Activated naive CD4-positive, alpha-beta T cell treated with anti-CD3 and anti-CD28 coated beads, Interleukin-2, amount 10 ng/mL, durations not matched to agents 7 days and 5 days (primary cell): ENCODE results near the gene AJUBA.

Experiments used
- CTCF ChIA-PET: fragments of 350-600 bp; sonication (Branson Sonifier 250); formaldehyde crosslinking; loops from one replicate; lab custom pipeline; 2021; ENCODE audit warnings: antibody characterized with exemption; lab: Charles Lee
- DNase-seq: peaks from one replicate; pipeline ENCODE4 v3.0.0-alpha.2; 2020
- H3K27ac Mint-ChIP-seq: one replicate; pipeline ENCODE4 v1.8.0; 2021; ENCODE audit warnings: mild to moderate bottlenecking, moderate library complexity, mixed read lengths
- H3K27me3 Mint-ChIP-seq: one replicate; pipeline ENCODE4 v1.8.0; 2021; ENCODE audit warnings: mild to moderate bottlenecking, mixed read lengths
- H3K36me3 Mint-ChIP-seq: one replicate; pipeline ENCODE4 v1.8.0; 2021; ENCODE audit warnings: mixed read lengths
- H3K4me1 Mint-ChIP-seq: one replicate; pipeline ENCODE4 v1.8.0; 2021; ENCODE audit warnings: mixed read lengths
- H3K4me3 Mint-ChIP-seq: one replicate; pipeline ENCODE4 v1.8.0; 2021; ENCODE audit warnings: mild to moderate bottlenecking, moderate library complexity, mixed read lengths
- H3K9me3 Mint-ChIP-seq: one replicate; pipeline ENCODE4 v1.8.0; 2021; ENCODE audit warnings: mixed read lengths

AJUBA gene

GRCh38 chr14:22929104-22929960 lies 53.0 kb downstream of the AJUBA start, which contains the start of gene PRMT5:
Gene PRMT5, minus strand, starts transcription at chr14:22929376. Its CDS starts 15 bp downstream, at chr14:22929361.
- Mint-ChIP-seq H3K36me3 (peaks cover 20% of the 10 kb centered on the region), H3K27me3 (no peaks in the 10 kb centered on the region), H3K4me1 (peaks cover 26% of the 10 kb centered on the region), H3K4me3 (no peak within 1 kb of the TSS), H3K9me3 (no peaks in the 10 kb centered on the region), H3K27ac (no peak within 1 kb of the TSS)
- peak; percentile 99 for DNase-seq
- CTCF ChIA-PET, result interaction anchor here (0.9 to 3.0 kb wide), 22 partner anchors 10 to 100 kb away, joined by 3 to 24 read pairs (median 5); partner anchors contain the start of genes AJUBA, HAUS4, RBM23 and REM2

GRCh38 chr14:22928237-22929103 lies 53.9 kb downstream of the AJUBA start:
- H3K27me3 Mint-ChIP-seq, result no peaks in the 10 kb centered on the region
- CTCF ChIA-PET, result interaction anchor here (0.9 to 3.0 kb wide), 8 partner anchors 9 to 358 kb away, joined by 3 to 24 read pairs (median 6); partner anchors contain the start of gene RBM23
- no peaks in the 10 kb centered on the region for H3K9me3 Mint-ChIP-seq
- no peak overlapping the region for H3K4me3 Mint-ChIP-seq
- no peak overlapping the region for H3K27ac Mint-ChIP-seq
- peaks cover 26% of the 10 kb centered on the region for H3K4me1 Mint-ChIP-seq
- DNase-seq, result peak; percentile 22
- H3K36me3 Mint-ChIP-seq, result peaks cover 25% of the 10 kb centered on the region

GRCh38 chr14:22926316-22926715 lies 56.0 kb downstream of the AJUBA start:
- H3K9me3 Mint-ChIP-seq, result no peaks in the 10 kb centered on the region
- no peak overlapping the region for H3K27ac Mint-ChIP-seq
- no peak for DNase-seq
- H3K4me3 Mint-ChIP-seq, result no peak overlapping the region
- H3K4me1 Mint-ChIP-seq, result peaks cover 27% of the 10 kb centered on the region
- H3K36me3 Mint-ChIP-seq, result peaks cover 35% of the 10 kb centered on the region
- CTCF ChIA-PET, result no interaction called here
- H3K27me3 Mint-ChIP-seq, result no peaks in the 10 kb centered on the region

DNA sequence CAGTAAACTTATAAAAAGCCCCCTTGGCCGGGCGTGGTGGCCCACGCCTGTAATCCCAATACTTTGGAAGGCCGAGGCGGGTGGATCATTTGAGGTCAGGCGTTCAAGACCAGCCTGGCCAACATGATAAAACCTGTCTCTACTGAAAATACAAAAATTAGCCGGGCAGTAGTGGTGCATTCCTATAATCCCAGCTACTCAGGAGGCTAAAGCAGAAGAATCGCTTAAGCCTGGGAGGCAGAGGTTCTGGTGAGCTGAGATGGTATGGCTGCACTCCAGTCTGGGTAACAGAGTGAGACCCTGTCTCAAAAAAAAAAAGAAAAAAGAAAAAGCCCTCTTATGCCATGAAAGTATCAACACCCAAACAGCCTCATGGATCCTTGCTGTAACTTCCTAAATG lies 56.8 kb downstream of the AJUBA start:
- Mint-ChIP-seq H3K27me3 (no peaks in the 10 kb centered on the region), H3K4me3 (no peak overlapping the region), H3K4me1 (peaks cover 29% of the 10 kb centered on the region), H3K27ac (no peak overlapping the region), H3K36me3 (peaks cover 40% of the 10 kb centered on the region), H3K9me3 (no peaks in the 10 kb centered on the region)
- DNase-seq, result no peak
- CTCF ChIA-PET, result no interaction called here

GRCh38 chr14:22923746-22924145 lies 58.6 kb downstream of the AJUBA start:
- no peaks in the 10 kb centered on the region for H3K9me3 Mint-ChIP-seq
- peak overlapping the region; percentile 33 for H3K27ac Mint-ChIP-seq
- H3K4me3 Mint-ChIP-seq, result no peak overlapping the region
- peaks cover 44% of the 10 kb centered on the region for H3K36me3 Mint-ChIP-seq
- peaks cover 5% of the 10 kb centered on the region for H3K27me3 Mint-ChIP-seq
- H3K4me1 Mint-ChIP-seq, result peaks cover 46% of the 10 kb centered on the region
- CTCF ChIA-PET, result no interaction called here
- no peak for DNase-seq

DNA sequence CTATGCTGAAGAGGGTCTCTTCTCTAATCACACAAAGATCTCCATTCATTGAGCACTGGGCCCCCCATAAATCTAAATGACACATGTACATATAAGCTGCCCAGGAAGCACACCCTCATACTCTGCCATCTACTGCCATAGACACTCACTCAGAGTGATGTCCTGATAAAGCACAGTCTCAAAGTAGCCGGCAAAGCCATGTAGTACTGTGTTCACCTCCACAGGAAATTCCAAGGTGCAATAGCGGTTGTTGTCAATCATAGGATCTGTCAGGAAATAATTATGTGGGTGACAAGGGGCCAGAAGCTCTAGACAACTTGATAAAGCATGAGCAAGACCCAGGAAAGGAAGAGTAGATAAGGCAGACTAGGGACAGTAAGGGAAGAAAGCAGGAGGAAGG lies 60.1 kb downstream of the AJUBA start:
- peaks cover 43% of the 10 kb centered on the region for H3K4me1 Mint-ChIP-seq
- no peaks in the 10 kb centered on the region for H3K9me3 Mint-ChIP-seq
- no peak overlapping the region for H3K4me3 Mint-ChIP-seq
- CTCF ChIA-PET, result interaction anchor here (0.9 kb wide), 1 partner anchor 60 kb away, joined by 3 read pairs; the partner anchor contains the start of gene AJUBA
- no peak overlapping the region for H3K27ac Mint-ChIP-seq
- peaks cover 6% of the 10 kb centered on the region for H3K27me3 Mint-ChIP-seq
- DNase-seq, result no peak
- H3K36me3 Mint-ChIP-seq, result peaks cover 50% of the 10 kb centered on the region
